ENCODE data around the gene RAB7A. TPM values are rescaled to one million over a fixed set of nuclear protein-coding genes. Genes with fewer than 3 reads are reported as not detected.

RAB7A gene
- total and polyA plus RNA-seq, 2 of the 8 experiments (the other 6 are each of a cell fraction or from before 2014, with no cell fraction given) = 179 to 195 TPM

GRCh38 chr3:128801779-128802380, 75.9 kb downstream of the RAB7A start (continued):
- TF ChIP-seq EGR1 (IDR thresholded peaks at IDR 0.05; ENCODE audit: borderline replicate concordance, low read depth, low read length) (no peak), PHF8 (conservative IDR thresholded peaks at IDR 0.05; ENCODE audit: low read depth, low read length) (no peak), POU5F1 (IDR thresholded peaks at IDR 0.05; ENCODE audit: low read depth, low read length) (no peak), ZNF274 (IDR thresholded peaks at IDR 0.05; ENCODE audit: borderline replicate concordance, extremely low read depth, low read length) (no peak), NANOG (IDR thresholded peaks at IDR 0.05; ENCODE audit: insufficient read depth, low read depth, low read length, poor library complexity, severe bottlenecking) (no peak), SP1 (IDR thresholded peaks at IDR 0.05; ENCODE audit: low read depth, low read length) (no peak)

Data from H1 (cell line).